PC-3 (cell line): ENCODE measurements around the gene KLF13. TPM values are rescaled to one million over a fixed set of nuclear protein-coding genes. Genes with fewer than 3 reads are reported as not detected.

Experiments used
- ATAC-seq: fragments of 200-7000 bp; cut with Tn5 transposase; 2 replicates; pipeline ENCODE4 v1.9.1; 2020; ENCODE audit warnings: mild to moderate bottlenecking, moderate library complexity
- BruUV-seq: library from RNA; stranded (reverse); fragments of 400-500 nt; replicated peaks from 2 replicates; lab custom pipeline; 2021; lab: Mats Ljungman, UMichigan
- CTCF ChIA-PET: fragments of 300-600 bp; sonication (Branson Sonifier 250); formaldehyde crosslinking; loops from one replicate; lab custom pipeline; 2022; ENCODE audit warnings: antibody characterized with exemption; lab: Charles Lee
- POLR2A ChIA-PET: fragments of 300-600 bp; sonication (Branson Sonifier 250); formaldehyde crosslinking; loops from one replicate; lab custom pipeline; 2022; ENCODE audit warnings: antibody characterized with exemption; ENCODE audit not compliant: unreplicated experiment; lab: Charles Lee
- DNase-seq: peaks from one replicate; pipeline ENCODE4 v3.0.0-alpha.2; 2015
- H2AFZ ChIP-seq: fragments of 300-600 bp; sonication (generic); 2 replicates; pipeline ENCODE4 v1.6.0; 2016; ENCODE audit warnings: antibody characterized with exemption, low read length
- H3F3A ChIP-seq: fragments of 300-600 bp; sonication (generic); one replicate; pipeline ENCODE4 v1.6.0; 2017; ENCODE audit warnings: antibody characterized with exemption, low read length, control low read depth, mild to moderate bottlenecking; ENCODE audit not compliant: unreplicated experiment
- H3K27ac ChIP-seq: fragments of 300-600 bp; sonication (generic); 2 replicates; pipeline ENCODE4 v1.5.1; 2016; ENCODE audit warnings: mild to moderate bottlenecking, low read length
- H3K27me3 ChIP-seq: fragments of 300-600 bp; sonication (generic); 2 replicates; pipeline ENCODE4 v1.6.1; 2016; ENCODE audit warnings: low read length, mixed read lengths
- H3K36me3 ChIP-seq: fragments of 300-600 bp; sonication (generic); 2 replicates; pipeline ENCODE4 v1.6.1; 2016; ENCODE audit warnings: low read depth, mixed run types, low read length, mixed read lengths
- H3K4me1 ChIP-seq: fragments of 300-600 bp; sonication (generic); 2 replicates; pipeline ENCODE4 v1.5.1; 2016; ENCODE audit warnings: low read length; ENCODE audit not compliant: insufficient read depth
- H3K4me2 ChIP-seq: fragments of 300-600 bp; sonication (generic); 2 replicates; pipeline ENCODE4 v1.6.0; 2016; ENCODE audit warnings: low read length
- H3K4me3 ChIP-seq: fragments of 300-600 bp; sonication (generic); 2 replicates; pipeline ENCODE4 v1.5.1; 2016; ENCODE audit warnings: mild to moderate bottlenecking, low read length, mixed read lengths
- H3K79me2 ChIP-seq: fragments of 300-600 bp; sonication (generic); 2 replicates; pipeline ENCODE4 v1.6.1; 2017; ENCODE audit warnings: low read length, mixed read lengths
- H3K9ac ChIP-seq: fragments of 300-600 bp; sonication (generic); 2 replicates; pipeline ENCODE4 v1.6.0; 2016; ENCODE audit warnings: mild to moderate bottlenecking, low read length
- H3K9me2 ChIP-seq: fragments of 300-600 bp; sonication (generic); replicated peaks from 2 replicates; pipeline ENCODE4 v1.6.1; 2016; ENCODE audit warnings: mixed run types, low read length, mixed read lengths
- H3K9me3 ChIP-seq: fragments of 300-600 bp; sonication (generic); 2 replicates; pipeline ENCODE4 v1.6.1; 2016; ENCODE audit warnings: low read length, mixed read lengths
- H4K20me1 ChIP-seq: fragments of 300-600 bp; sonication (generic); 2 replicates; pipeline ENCODE4 v1.6.1; 2016; ENCODE audit warnings: low read length, mixed read lengths
- CTCF ChIP-seq: fragments of 300-600 bp; sonication (generic); conservative IDR thresholded peaks from 2 replicates; pipeline ENCODE4 v1.5.1; 2017; ENCODE audit warnings: antibody characterized with exemption, low read depth, mild to moderate bottlenecking, low read length
- EZH2 ChIP-seq: fragments of 300-600 bp; sonication (generic); IDR thresholded peaks from one replicate; pipeline ENCODE4 v1.6.1; 2017; ENCODE audit warnings: antibody characterized with exemption, mild to moderate bottlenecking, low read length; ENCODE audit not compliant: unreplicated experiment
- EZH2phosphoT487 ChIP-seq: fragments of 300-600 bp; sonication (generic); IDR thresholded peaks from 2 replicates; pipeline ENCODE4 v1.6.1; 2018; ENCODE audit warnings: mild to moderate bottlenecking, antibody characterized with exemption, low read length, borderline replicate concordance
- intact Hi-C: fragments of 100-400 bp; cut with micrococcal nuclease; formaldehyde crosslinking; loops from 2 replicates; pipeline ENCODE4 v1.9.0; 2023
- total RNA-seq: library from RNA; depleted of rRNA; stranded (reverse); fragments of >200 nt; gene quantifications from 2 replicates; pipeline ENCODE4 v1.2.3, GENCODE V29; 2014

KLF13 gene
- total RNA-seq, 1 experiment from 2014 or later, result 11.4 TPM

GRCh38 chr15:31367021-31367729 lies 40.5 kb downstream of the KLF13 start:
- ATAC-seq (no peak), DNase-seq (no peak)
- BruUV-seq, result no TSS peak
- intact Hi-C loops, result no loop called here
- no peak overlapping the region for H3K4me3 ChIP-seq
- no peaks in the 10 kb centered on the region for H3K9me2 ChIP-seq
- no peaks in the 10 kb centered on the region for H3K36me3 ChIP-seq
- H3F3A ChIP-seq, result no peaks in the 10 kb centered on the region
- ChIA-PET POLR2A (no interaction called here), CTCF (interaction anchor here (0.7 kb wide), 1 partner anchor 121 kb away, joined by 6 read pairs; no protein-coding TSS in a partner anchor)
- no peak overlapping the region for H3K9ac ChIP-seq
- H3K4me2 ChIP-seq, result no peak overlapping the region
- H2AFZ ChIP-seq, result no peak overlapping the region
- H3K27me3 ChIP-seq, result no peaks in the 10 kb centered on the region
- H3K79me2 ChIP-seq, result no peaks in the 10 kb centered on the region
- no peaks in the 10 kb centered on the region for H4K20me1 ChIP-seq
- TF ChIP-seq CTCF, result no peak
- TF ChIP-seq EZH2phosphoT487, result no peak
- no peak for TF ChIP-seq EZH2
- no peaks in the 10 kb centered on the region for H3K4me1 ChIP-seq
- H3K9me3 ChIP-seq, result no peaks in the 10 kb centered on the region
- H3K27ac ChIP-seq, result no peak overlapping the region

- H3K9ac ChIP-seq, result no peak overlapping the region
- no peaks in the 10 kb centered on the region for H4K20me1 ChIP-seq
- H3K4me1 ChIP-seq, result no peaks in the 10 kb centered on the region
- H3K4me2 ChIP-seq, result no peak overlapping the region
- BruUV-seq, result no TSS peak
- H3F3A ChIP-seq, result no peaks in the 10 kb centered on the region
- CTCF ChIA-PET, result interaction anchor here (0.7 kb wide), 1 partner anchor 120 kb away, joined by 6 read pairs; no protein-coding TSS in a partner anchor
- no peak for DNase-seq
- no peaks in the 10 kb centered on the region for H3K9me3 ChIP-seq
- TF ChIP-seq CTCF (no peak), EZH2 (no peak), EZH2phosphoT487 (no peak)
- no peak overlapping the region for H2AFZ ChIP-seq
- no peaks in the 10 kb centered on the region for H3K27me3 ChIP-seq
- no peaks in the 10 kb centered on the region for H3K36me3 ChIP-seq
- H3K27ac ChIP-seq, result no peak overlapping the region
- POLR2A ChIA-PET, result no interaction called here
- intact Hi-C loops, result no loop called here
- no peak for ATAC-seq
- H3K4me3 ChIP-seq, result no peak overlapping the region
- no peaks in the 10 kb centered on the region for H3K79me2 ChIP-seq
- H3K9me2 ChIP-seq, result no peaks in the 10 kb centered on the region
Observed at GRCh38 chr15:31367730-31368344, 41.2 kb downstream of the KLF13 start.

GRCh38 chr15:31369727-31370126 lies 43.1 kb downstream of the KLF13 start:
- intact Hi-C loops, result no loop called here
- H2AFZ ChIP-seq, result no peak overlapping the region
- POLR2A ChIA-PET, result no interaction called here
- H3K9me3 ChIP-seq, result no peaks in the 10 kb centered on the region
- no peaks in the 10 kb centered on the region for H3K36me3 ChIP-seq
- H3K4me2 ChIP-seq, result no peak overlapping the region
- DNase-seq, result no peak
- BruUV-seq, result no TSS peak
- H3F3A ChIP-seq, result no peaks in the 10 kb centered on the region
- H3K79me2 ChIP-seq, result no peaks in the 10 kb centered on the region
- H3K4me1 ChIP-seq, result no peaks in the 10 kb centered on the region
- no peak overlapping the region for H3K27ac ChIP-seq
- H3K4me3 ChIP-seq, result no peak overlapping the region
- H3K9ac ChIP-seq, result no peak overlapping the region
- TF ChIP-seq EZH2, result no peak
- no peak for TF ChIP-seq EZH2phosphoT487
- TF ChIP-seq CTCF, result no peak
- CTCF ChIA-PET, result interaction anchor here (0.6 kb wide), 1 partner anchor 241 kb away, joined by 8 read pairs; no protein-coding TSS in a partner anchor
- no peaks in the 10 kb centered on the region for H3K9me2 ChIP-seq
- no peaks in the 10 kb centered on the region for H4K20me1 ChIP-seq
- no peak for ATAC-seq
- H3K27me3 ChIP-seq, result no peaks in the 10 kb centered on the region
